IPS-20b (cell line): ENCODE results near the gene PHF19.

Source experiments
- H3K27ac ChIP-seq: one replicate; pipeline ENCODE4 v1.5.1; 2013; ENCODE audit warnings: low read length
- H3K27me3 ChIP-seq: 2 replicates; pipeline ENCODE4 v1.6.1; 2013; ENCODE audit warnings: mild to moderate bottlenecking, low read length, inconsistent platforms; ENCODE audit not compliant: insufficient read depth
- H3K36me3 ChIP-seq: 2 replicates; pipeline ENCODE4 v1.6.1; 2013; ENCODE audit warnings: low read depth, mild to moderate bottlenecking, inconsistent platforms, low read length, moderate library complexity; ENCODE audit not compliant: insufficient read depth
- H3K4me1 ChIP-seq: 2 replicates; pipeline ENCODE4 v1.6.1; 2013; ENCODE audit warnings: mild to moderate bottlenecking, control low read depth, inconsistent platforms, low read length, moderate library complexity; ENCODE audit not compliant: insufficient read depth
- H3K4me3 ChIP-seq: 2 replicates; pipeline ENCODE4 v1.5.1; 2013; ENCODE audit warnings: mild to moderate bottlenecking, low read length, inconsistent platforms
- H3K9ac ChIP-seq: 2 replicates; pipeline ENCODE4 v1.6.1; 2013; ENCODE audit warnings: low read depth, mild to moderate bottlenecking, inconsistent platforms, low read length, moderate library complexity
- H3K9me3 ChIP-seq: 2 replicates; pipeline ENCODE4 v1.6.1; 2013; ENCODE audit warnings: mild to moderate bottlenecking, low read depth, low read length, inconsistent platforms; ENCODE audit not compliant: insufficient read depth

PHF19 gene

GRCh38 chr9:120807607-120808379 lies 69.2 kb downstream of the PHF19 start:
- no peak overlapping the region for H3K4me3 ChIP-seq
- H3K9me3 ChIP-seq = peaks cover 24% of the 10 kb centered on the region; the same call in 1 of the 2 replicates

More at GRCh38 chr9:120807607-120808379, 69.2 kb downstream of the PHF19 start:
- Histone ChIP-seq H3K27me3 (no peaks in the 10 kb centered on the region), H3K9ac (no peak overlapping the region), H3K36me3 (no peaks in the 10 kb centered on the region), H3K27ac (no peak overlapping the region), H3K4me1 (no peaks in the 10 kb centered on the region)
